Memory B cell (primary cell): ENCODE results near the gene PCDHA13.
"Not testable (repeated sequence)": the region's sequence is repeated elsewhere in the genome, so short reads cannot be mapped to it uniquely, and the experiment has no call there.

Source experiments
- ATAC-seq: fragments of 150-1000 bp; cut with Tn5 transposase; 2 replicates; pipeline ENCODE4 v1.10.0; 2021; ENCODE audit warnings: low read depth, mild to moderate bottlenecking, moderate library complexity
- DNase-seq, 2 donors: peaks; one replicate each; pipeline ENCODE4 v3.0.0; 2022; ENCODE audit warnings: low spot score in 2 of 2
- H3K27ac Mint-ChIP-seq: one replicate; pipeline ENCODE4 v1.8.0; 2022; ENCODE audit warnings: mild to moderate bottlenecking, moderate library complexity, mixed read lengths
- H3K27me3 Mint-ChIP-seq: one replicate; pipeline ENCODE4 v1.8.0; 2022; ENCODE audit warnings: mixed read lengths
- H3K36me3 Mint-ChIP-seq: one replicate; pipeline ENCODE4 v1.8.0; 2022; ENCODE audit warnings: mild to moderate bottlenecking, mixed read lengths
- H3K4me1 Mint-ChIP-seq: one replicate; pipeline ENCODE4 v1.8.0; 2022; ENCODE audit warnings: mixed read lengths
- H3K4me3 Mint-ChIP-seq: one replicate; pipeline ENCODE4 v1.8.0; 2022; ENCODE audit warnings: mild to moderate bottlenecking, moderate library complexity, mixed read lengths
- H3K9me3 Mint-ChIP-seq: one replicate; pipeline ENCODE4 v1.8.0; 2022; ENCODE audit warnings: mixed read lengths

The PCDHA13 gene

GRCh38 chr5:140857177-140857986 lies 24.5 kb upstream of the PCDHA13 start:
- no peaks in the 10 kb centered on the region for H3K4me1 Mint-ChIP-seq
- no peak overlapping the region for H3K4me3 Mint-ChIP-seq
- DNase-seq, result no peak
- H3K27me3 Mint-ChIP-seq, result no peaks in the 10 kb centered on the region
- ATAC-seq, result no peak
- no peak overlapping the region for H3K27ac Mint-ChIP-seq
- H3K36me3 Mint-ChIP-seq, result peaks cover 2% of the 10 kb centered on the region
- no peaks in the 10 kb centered on the region for H3K9me3 Mint-ChIP-seq

DNA sequence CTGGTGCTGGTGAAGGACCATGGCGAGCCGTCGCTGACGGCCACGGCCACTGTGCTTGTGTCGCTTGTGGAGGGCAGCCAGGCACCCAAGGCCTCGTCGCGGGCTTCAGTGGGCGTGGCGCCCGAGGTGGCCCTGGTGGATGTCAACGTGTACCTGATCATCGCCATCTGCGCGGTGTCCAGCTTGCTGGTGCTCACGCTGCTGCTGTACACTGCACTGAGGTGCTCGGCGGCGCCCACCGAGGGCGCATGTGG lies 24.0 kb upstream of the PCDHA13 start:
- H3K4me3 Mint-ChIP-seq, result no peak overlapping the region
- DNase-seq (no peak), ATAC-seq (no peak)
- no peaks in the 10 kb centered on the region for H3K9me3 Mint-ChIP-seq
- H3K27ac Mint-ChIP-seq, result no peak overlapping the region
- H3K36me3 Mint-ChIP-seq, result peaks cover 2% of the 10 kb centered on the region
- H3K27me3 Mint-ChIP-seq, result no peaks in the 10 kb centered on the region
- H3K4me1 Mint-ChIP-seq, result no peaks in the 10 kb centered on the region

GRCh38 chr5:140862441-140863295 lies 19.3 kb upstream of the PCDHA13 start:
- no peaks in the 10 kb centered on the region for H3K27me3 Mint-ChIP-seq
- no peak for ATAC-seq
- no peak overlapping the region for H3K27ac Mint-ChIP-seq
- DNase-seq, result no peak
- no peaks in the 10 kb centered on the region for H3K4me1 Mint-ChIP-seq
- H3K4me3 Mint-ChIP-seq, result no peak overlapping the region
- no peaks in the 10 kb centered on the region for H3K36me3 Mint-ChIP-seq
- H3K9me3 Mint-ChIP-seq, result no peaks in the 10 kb centered on the region

DNA sequence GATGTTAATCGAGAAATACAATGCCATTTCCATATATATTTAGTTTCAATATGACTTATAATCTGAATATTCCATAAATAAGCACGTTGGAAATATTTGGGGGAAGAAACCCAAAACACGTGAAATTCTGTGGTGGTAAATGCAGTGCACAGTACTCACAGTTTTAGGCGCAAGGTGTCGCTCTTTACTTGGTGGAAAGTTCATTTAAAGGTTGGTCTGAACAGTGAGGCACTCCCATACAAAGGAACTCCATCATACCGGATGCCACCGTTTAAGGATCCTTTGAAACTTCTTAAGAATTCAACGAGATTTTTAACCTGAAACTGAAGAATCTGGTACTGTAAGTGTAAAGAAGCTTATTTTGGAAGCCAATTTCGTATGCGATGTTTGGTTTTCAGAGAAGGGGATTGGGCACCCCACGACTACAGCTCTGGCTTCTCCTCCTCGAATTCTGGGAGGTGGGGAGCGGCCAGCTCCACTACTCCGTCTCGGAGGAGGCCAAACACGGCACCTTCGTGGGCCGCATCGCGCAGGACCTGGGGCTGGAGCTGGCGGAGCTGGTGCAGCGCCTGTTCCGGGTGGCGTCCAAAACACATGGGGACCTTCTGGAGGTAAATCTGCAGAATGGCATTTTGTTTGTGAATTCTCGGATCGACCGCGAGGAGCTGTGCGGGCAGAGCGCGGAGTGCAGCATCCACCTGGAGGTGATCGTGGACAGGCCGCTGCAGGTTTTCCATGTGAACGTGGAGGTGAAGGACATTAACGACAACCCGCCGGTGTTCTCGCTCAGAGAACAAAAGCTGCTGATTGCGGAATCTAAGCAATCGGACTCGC lies 13.0 kb upstream of the PCDHA13 start, which contains the start of gene PCDHA11:
Gene PCDHA11 (plus strand): TSS at position 237 of the 834 bp plus-strand sequence. CDS start 147 bp downstream, at position 384.
- no peak for ATAC-seq
- H3K4me3 Mint-ChIP-seq, result no peak within 1 kb of the TSS
- H3K9me3 Mint-ChIP-seq, result peaks cover 2% of the 10 kb centered on the region
- H3K36me3 Mint-ChIP-seq, result no peaks in the 10 kb centered on the region
- H3K27ac Mint-ChIP-seq, result no peak within 1 kb of the TSS
- H3K27me3 Mint-ChIP-seq, result peaks cover 3% of the 10 kb centered on the region
- DNase-seq, result no peak
- no peaks in the 10 kb centered on the region for H3K4me1 Mint-ChIP-seq

DNA sequence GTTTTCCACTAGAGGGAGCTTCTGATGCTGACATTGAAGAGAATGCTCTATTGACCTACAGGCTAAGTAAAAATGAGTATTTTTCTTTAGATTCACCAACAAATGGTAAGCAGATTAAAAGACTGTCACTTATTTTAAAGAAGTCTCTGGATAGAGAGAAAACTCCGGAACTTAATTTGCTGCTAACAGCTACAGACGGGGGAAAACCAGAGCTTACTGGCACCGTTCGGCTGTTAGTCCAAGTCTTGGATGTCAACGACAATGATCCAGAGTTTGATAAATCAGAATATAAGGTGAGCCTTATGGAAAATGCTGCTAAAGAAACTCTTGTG lies 12.4 kb upstream of the PCDHA13 start:
- Mint-ChIP-seq H3K27me3 (peaks cover 6% of the 10 kb centered on the region), H3K36me3 (no peaks in the 10 kb centered on the region), H3K27ac (no peak overlapping the region), H3K4me1 (no peaks in the 10 kb centered on the region), H3K9me3 (peaks cover 2% of the 10 kb centered on the region), H3K4me3 (no peak overlapping the region)
- DNase-seq (no peak), ATAC-seq (no peak)

GRCh38 chr5:140870221-140871201 lies 11.4 kb upstream of the PCDHA13 start:
- H3K4me3 Mint-ChIP-seq, result no peak overlapping the region
- no peaks in the 10 kb centered on the region for H3K4me1 Mint-ChIP-seq
- ATAC-seq (no peak), DNase-seq (no peak)
- H3K36me3 Mint-ChIP-seq, result no peaks in the 10 kb centered on the region
- no peak overlapping the region for H3K27ac Mint-ChIP-seq
- H3K9me3 Mint-ChIP-seq, result peaks cover 2% of the 10 kb centered on the region
- H3K27me3 Mint-ChIP-seq, result peaks cover 6% of the 10 kb centered on the region

DNA sequence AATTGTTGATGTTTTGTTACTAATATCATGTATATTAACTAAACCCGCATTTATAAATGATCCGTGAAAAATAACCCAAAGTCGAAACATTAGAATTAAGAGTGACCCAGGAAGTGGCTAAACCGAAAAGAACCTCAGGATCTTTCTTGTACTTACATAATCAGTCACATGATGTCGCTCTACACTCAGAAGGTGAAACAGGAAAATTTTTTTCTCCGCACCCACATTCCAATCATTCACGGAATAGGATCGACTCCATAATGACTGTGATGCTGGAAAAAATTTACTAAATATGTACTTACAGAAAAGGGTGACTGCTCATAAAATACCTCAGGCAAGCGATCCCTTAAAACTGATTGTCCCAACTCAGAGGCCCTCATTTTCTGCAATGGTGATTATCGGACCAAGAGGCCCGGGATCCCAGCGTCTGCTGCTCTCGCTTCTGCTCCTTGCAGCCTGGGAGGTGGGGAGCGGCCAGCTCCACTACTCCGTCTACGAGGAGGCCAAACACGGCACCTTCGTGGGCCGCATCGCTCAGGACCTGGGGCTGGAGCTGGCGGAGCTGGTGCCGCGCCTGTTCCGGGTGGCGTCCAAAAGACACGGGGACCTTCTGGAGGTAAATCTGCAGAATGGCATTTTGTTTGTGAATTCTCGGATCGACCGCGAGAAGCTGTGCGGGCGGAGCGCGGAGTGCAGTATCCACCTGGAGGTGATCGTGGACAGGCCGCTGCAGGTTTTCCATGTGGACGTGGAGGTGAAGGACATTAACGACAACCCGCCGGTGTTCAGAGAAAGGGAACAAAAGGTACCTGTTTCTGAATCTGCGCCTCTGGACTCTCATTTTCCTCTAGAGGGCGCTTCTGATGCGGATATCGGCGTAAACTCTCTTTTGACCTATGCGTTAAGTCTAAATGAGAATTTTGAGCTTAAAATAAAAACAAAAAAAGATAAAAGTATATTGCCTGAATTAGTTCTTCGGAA lies 6.5 kb upstream of the PCDHA13 start, which contains the start of gene PCDHA12:
Gene PCDHA12 (plus strand): TSS at position 224 of the 981 bp plus-strand sequence. CDS start 165 bp downstream, at position 389.
- no peak for DNase-seq
- no peak within 1 kb of the TSS for H3K4me3 Mint-ChIP-seq
- ATAC-seq, result no peak
- peaks cover 10% of the 10 kb centered on the region for H3K27me3 Mint-ChIP-seq
- H3K36me3 Mint-ChIP-seq, result no peaks in the 10 kb centered on the region
- H3K4me1 Mint-ChIP-seq, result no peaks in the 10 kb centered on the region
- peaks cover 4% of the 10 kb centered on the region for H3K9me3 Mint-ChIP-seq
- H3K27ac Mint-ChIP-seq, result no peak within 1 kb of the TSS

GRCh38 chr5:140876541-140877261 lies 5.2 kb upstream of the PCDHA13 start:
- not testable (repeated sequence) for H3K27ac Mint-ChIP-seq

GRCh38 chr5:140877262-140877581 lies 4.7 kb upstream of the PCDHA13 start:
- ATAC-seq, result no peak
- Mint-ChIP-seq H3K4me1 (no peaks in the 10 kb centered on the region), H3K36me3 (no peaks in the 10 kb centered on the region), H3K27ac (no peak overlapping the region), H3K4me3 (no peak overlapping the region), H3K27me3 (peaks cover 14% of the 10 kb centered on the region), H3K9me3 (peaks cover 7% of the 10 kb centered on the region)
- no peak for DNase-seq

More at GRCh38 chr5:140876541-140877261, 5.2 kb upstream of the PCDHA13 start:
- H3K4me3 Mint-ChIP-seq, DNase-seq, H3K36me3 Mint-ChIP-seq, H3K4me1 Mint-ChIP-seq, ATAC-seq, H3K9me3 Mint-ChIP-seq: not testable (repeated sequence)
- peaks cover 14% of the 10 kb centered on the region for H3K27me3 Mint-ChIP-seq

DNA sequence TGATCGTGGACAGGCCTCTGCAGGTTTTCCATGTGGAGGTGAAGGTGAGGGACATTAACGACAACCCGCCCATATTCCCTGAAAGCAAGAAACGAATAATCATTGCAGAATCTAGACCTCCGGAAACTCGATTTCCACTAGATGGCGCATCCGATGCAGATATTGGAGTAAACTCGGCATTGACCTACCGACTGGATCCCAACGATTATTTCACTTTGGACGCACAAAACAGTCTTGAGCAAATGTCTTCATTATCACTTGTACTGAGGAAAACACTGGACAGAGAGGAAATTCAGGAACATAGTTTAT lies 621 bp downstream of the PCDHA13 start:
- ATAC-seq (no peak), DNase-seq (no peak)
- no peaks in the 10 kb centered on the region for H3K36me3 Mint-ChIP-seq
- no peak overlapping the region for H3K4me3 Mint-ChIP-seq
- H3K9me3 Mint-ChIP-seq, result peaks cover 8% of the 10 kb centered on the region
- no peak overlapping the region for H3K27ac Mint-ChIP-seq
- H3K27me3 Mint-ChIP-seq, result peaks cover 8% of the 10 kb centered on the region
- H3K4me1 Mint-ChIP-seq, result no peaks in the 10 kb centered on the region

- no peaks in the 10 kb centered on the region for H3K36me3 Mint-ChIP-seq
- no peak for ATAC-seq
- no peaks in the 10 kb centered on the region for H3K4me1 Mint-ChIP-seq
- H3K27me3 Mint-ChIP-seq, result peaks cover 8% of the 10 kb centered on the region
- DNase-seq, result no peak
- H3K9me3 Mint-ChIP-seq, result peaks cover 11% of the 10 kb centered on the region
- no peak overlapping the region for H3K4me3 Mint-ChIP-seq
- H3K27ac Mint-ChIP-seq, result no peak overlapping the region
These were observed 1.4 kb downstream of the PCDHA13 start for GRCh38 chr5:140883373-140883772.
